Urinary bladder (tissue), 4 donors: ENCODE measurements around the gene DIAPH2. TPM values are rescaled to one million over a fixed set of nuclear protein-coding genes. Genes with fewer than 3 reads are reported as not detected.

Experiments
- DNase-seq: peaks from one replicate; pipeline ENCODE4 v3.0.0-alpha.2; 2015; ENCODE audit errors: extremely low spot score
- H3K27ac ChIP-seq: one replicate; pipeline ENCODE4 v1.5.1; 2013; ENCODE audit warnings: low read depth, mild to moderate bottlenecking, moderate library complexity
- H3K36me3 ChIP-seq: one replicate; pipeline ENCODE4 v1.6.1; 2013; ENCODE audit warnings: mild to moderate bottlenecking, moderate library complexity; ENCODE audit not compliant: insufficient read depth
- H3K4me1 ChIP-seq: one replicate; pipeline ENCODE4 v1.6.1; 2013; ENCODE audit warnings: mild to moderate bottlenecking, moderate library complexity; ENCODE audit not compliant: insufficient read depth
- H3K4me3 ChIP-seq: one replicate; pipeline ENCODE4 v1.5.1; 2013; ENCODE audit warnings: low read depth, low read length
- WGBS: extraction: QIAGEN DNeasy Blood & Tissue Kit; methylation state at CpG from one replicate; pipeline ENCODE4 v1.1.7; 2013; 5-methylcytosine and 5-hydroxymethylcytosine counted together
- polyA plus RNA-seq: library from polyadenylated mRNA; stranded (reverse); fragments of 200-250 nt; gene quantifications from one replicate; pipeline ENCODE4 v1.2.3, GENCODE V29; 2013
- total RNA-seq: library from RNA; depleted of rRNA; stranded (reverse); fragments of >200 nt; gene quantifications from one replicate; pipeline ENCODE4 v1.2.3, GENCODE V29; 2014
- donor health status: healthy with polysubstance abuse.
- donor health status: healthy.

Gene DIAPH2
- total and polyA plus RNA-seq, 2 donors: 11.8 to 52.2 TPM

DNA sequence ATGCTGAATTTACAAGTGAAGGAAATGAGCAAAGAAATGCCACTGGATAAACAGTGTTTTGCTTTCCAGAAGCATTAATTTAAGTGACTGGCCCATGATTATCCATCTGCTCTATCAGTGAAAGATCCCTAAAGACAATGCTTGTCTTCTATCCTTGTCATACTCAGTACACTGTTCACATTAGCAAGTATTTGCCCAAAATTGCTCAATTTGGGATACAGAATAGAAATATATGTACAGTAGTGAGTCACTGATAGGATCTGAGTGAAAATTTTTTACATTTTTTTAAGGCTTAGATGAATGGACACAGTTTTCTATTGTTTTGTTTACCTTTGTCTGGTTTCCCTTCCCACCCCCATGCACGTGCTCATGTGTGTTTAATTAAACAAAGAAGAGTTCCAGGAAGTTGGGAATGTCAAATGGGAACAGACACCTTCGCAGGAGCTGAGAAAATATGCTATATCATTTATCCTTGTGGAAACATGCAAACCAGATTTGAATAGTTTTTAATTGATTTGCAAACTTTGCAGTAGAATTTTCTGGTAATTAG is 855.4 kb downstream of the DIAPH2 start:
- Histone ChIP-seq H3K36me3 (no peaks in the 10 kb centered on the region), H3K4me3 (no peak overlapping the region), H3K27ac (no peak overlapping the region), H3K4me1 (no peaks in the 10 kb centered on the region)
- 72% methylated on average over 2 of the region's 2 CpGs for WGBS
- DNase-seq: no peak

DNA sequence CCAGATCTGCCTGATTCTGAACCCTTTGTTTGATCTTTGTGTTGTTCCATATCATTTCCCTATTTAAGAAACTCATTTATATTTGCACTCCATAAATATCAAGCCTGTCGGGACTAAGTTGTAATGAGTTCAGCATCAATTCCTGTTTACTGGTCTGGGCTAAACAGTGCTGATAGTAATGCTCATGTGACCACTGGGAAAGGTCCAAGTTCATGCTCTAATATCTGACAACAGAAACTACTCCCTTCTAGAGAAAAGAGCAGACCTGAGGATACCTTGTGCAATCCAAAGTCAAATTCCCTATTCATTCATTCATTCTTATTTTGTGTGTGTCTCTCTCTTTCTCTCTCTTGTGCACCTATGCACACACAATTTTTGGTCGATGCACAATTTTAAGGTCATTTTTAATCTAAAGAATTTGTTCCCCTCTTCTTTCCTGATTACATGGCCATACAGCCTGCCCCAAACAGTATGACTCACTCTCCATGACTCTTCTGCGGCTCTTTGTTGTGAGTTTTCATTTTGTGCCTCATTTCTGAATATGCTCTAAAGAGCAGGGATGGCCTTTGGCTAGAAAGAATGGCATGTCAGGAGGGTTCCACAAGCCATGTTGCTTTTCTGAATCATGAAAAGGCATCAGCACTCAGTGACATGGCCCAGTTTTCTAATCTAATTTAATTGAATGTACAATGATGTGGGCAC is 863.4 kb downstream of the DIAPH2 start:
- H3K4me3 ChIP-seq: no peak overlapping the region

GRCh38 chrX:97551821-97552220 is 867.2 kb downstream of the DIAPH2 start:
- no peaks in the 10 kb centered on the region for H3K4me1 ChIP-seq
- H3K4me3 ChIP-seq: no peak overlapping the region
- no peaks in the 10 kb centered on the region for H3K36me3 ChIP-seq
- DNase-seq: no peak
- no peak overlapping the region for H3K27ac ChIP-seq
- 94% methylated on average over 3 of the region's 3 CpGs for WGBS

More for the DNA sequence above, 863.4 kb downstream of the DIAPH2 start:
- DNase-seq: no peak
- H3K4me1 ChIP-seq: no peaks in the 10 kb centered on the region
- WGBS: 77% methylated on average over 3 of the region's 3 CpGs
- H3K27ac ChIP-seq: no peak overlapping the region
- no peaks in the 10 kb centered on the region for H3K36me3 ChIP-seq

- no peak for DNase-seq
- H3K4me1 ChIP-seq: no peaks in the 10 kb centered on the region
- no peaks in the 10 kb centered on the region for H3K36me3 ChIP-seq
- WGBS: 88% methylated on average over 2 of the region's 2 CpGs
- H3K27ac ChIP-seq: no peak overlapping the region
- H3K4me3 ChIP-seq: no peak overlapping the region
Measured at GRCh38 chrX:97553833-97554232, 869.2 kb downstream of the DIAPH2 start.

DNA sequence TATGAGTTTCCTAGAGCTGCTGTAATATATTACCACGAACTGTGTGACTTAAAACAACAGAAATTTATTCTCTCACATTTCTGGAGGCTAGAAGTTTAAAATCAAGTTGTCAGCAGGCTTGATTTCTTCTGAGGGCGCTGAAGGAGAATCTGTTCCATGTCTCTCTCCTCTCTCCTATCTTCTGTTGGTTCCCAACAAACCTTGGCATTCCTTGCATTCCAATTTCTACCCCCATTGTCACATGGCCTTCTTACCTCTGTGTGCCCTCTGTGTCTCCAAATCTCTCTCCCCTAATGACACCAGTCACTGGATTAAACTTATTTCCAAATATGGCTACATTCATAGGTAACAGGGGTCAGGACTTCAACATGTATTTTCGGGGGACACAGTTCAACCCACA is 871.7 kb downstream of the DIAPH2 start:
- Histone ChIP-seq H3K36me3 (no peaks in the 10 kb centered on the region), H3K4me3 (no peak overlapping the region), H3K4me1 (no peaks in the 10 kb centered on the region), H3K27ac (no peak overlapping the region)
- WGBS: 94% methylated on average over 3 of the region's 3 CpGs
- DNase-seq: no peak

- Histone ChIP-seq H3K4me3 (peak overlapping the region; percentile 10), H3K27ac (peak overlapping the region; percentile 59), H3K36me3 (no peaks in the 10 kb centered on the region), H3K4me1 (no peaks in the 10 kb centered on the region)
- WGBS: 0% methylated on average over 4 of the region's 4 CpGs
- DNase-seq: no peak
Measured at GRCh38 chrX:97563531-97564133, 879.0 kb downstream of the DIAPH2 start.

DNA sequence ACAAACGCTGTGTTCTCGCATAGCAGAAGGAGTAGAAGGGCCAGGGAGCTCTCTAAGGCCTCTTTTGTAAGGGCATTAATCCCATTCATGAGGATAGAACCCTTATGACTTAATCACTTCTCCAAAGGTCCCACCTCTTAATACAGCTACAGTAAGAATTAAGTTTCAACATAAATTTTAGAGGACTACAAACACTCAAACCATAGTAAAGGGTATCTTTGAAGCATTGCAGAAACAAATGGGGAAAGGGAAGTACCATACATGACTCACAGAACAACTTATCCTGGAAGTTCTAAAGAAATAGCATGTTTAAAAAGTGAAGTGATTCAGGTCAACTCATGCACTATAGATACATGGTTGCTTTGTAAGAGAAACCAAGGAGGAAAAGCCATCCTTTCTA is 879.9 kb downstream of the DIAPH2 start:
- DNase-seq: no peak
- WGBS: 51% methylated on average over 2 of the region's 2 CpGs
- Histone ChIP-seq H3K4me1 (no peaks in the 10 kb centered on the region), H3K27ac (no peak overlapping the region), H3K4me3 (no peak overlapping the region), H3K36me3 (no peaks in the 10 kb centered on the region)

DNA sequence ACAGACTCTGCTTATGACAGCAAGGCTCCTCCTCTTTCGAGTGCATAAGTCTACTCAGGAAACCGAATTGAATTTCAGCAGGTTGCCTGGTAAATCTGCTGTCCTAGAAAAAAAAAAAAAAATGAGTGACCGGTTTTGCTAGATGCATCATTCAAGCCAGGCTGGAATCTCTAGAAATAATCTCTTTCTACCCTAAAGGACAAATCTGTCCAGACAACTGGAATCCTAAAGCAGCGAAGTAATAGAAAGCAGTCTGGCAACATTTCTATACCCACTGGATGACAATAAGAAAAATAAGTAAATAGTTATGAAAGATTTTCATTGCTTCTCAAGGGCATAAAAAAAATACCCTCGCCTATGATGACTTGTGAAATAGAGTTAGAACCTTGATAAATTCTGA is 902.5 kb downstream of the DIAPH2 start:
- no peak for DNase-seq
- no peaks in the 10 kb centered on the region for H3K4me1 ChIP-seq
- whole genome bisulfite sequencing: 83% methylated on average over 5 of the region's 5 CpGs
- H3K4me3 ChIP-seq: no peak overlapping the region
- no peak overlapping the region for H3K27ac ChIP-seq
- H3K36me3 ChIP-seq: no peaks in the 10 kb centered on the region

GRCh38 chrX:97594646-97595224 is 910.1 kb downstream of the DIAPH2 start:
- no peak for DNase-seq
- Histone ChIP-seq H3K4me3 (no peak overlapping the region), H3K36me3 (no peaks in the 10 kb centered on the region), H3K4me1 (no peaks in the 10 kb centered on the region), H3K27ac (no peak overlapping the region)
- WGBS: 58% methylated on average over 7 of the region's 7 CpGs

GRCh38 chrX:97597954-97598353 is 913.3 kb downstream of the DIAPH2 start:
- no peak for DNase-seq
- Histone ChIP-seq H3K4me1 (no peaks in the 10 kb centered on the region), H3K4me3 (no peak overlapping the region), H3K36me3 (no peaks in the 10 kb centered on the region), H3K27ac (no peak overlapping the region)
- WGBS: 72% methylated on average over 6 of the region's 6 CpGs

- DNase-seq: no peak
- Histone ChIP-seq H3K36me3 (no peaks in the 10 kb centered on the region), H3K27ac (no peak overlapping the region), H3K4me1 (no peaks in the 10 kb centered on the region), H3K4me3 (no peak overlapping the region)
- 98% methylated on average over 3 of the region's 3 CpGs for WGBS
Measured at GRCh38 chrX:97602465-97603258, 918.0 kb downstream of the DIAPH2 start.

- H3K4me3 ChIP-seq: no peak overlapping the region
- no peaks in the 10 kb centered on the region for H3K4me1 ChIP-seq
- DNase-seq: no peak
- no peak overlapping the region for H3K27ac ChIP-seq
- 62% methylated on average over 3 of the region's 3 CpGs for WGBS
- H3K36me3 ChIP-seq: no peaks in the 10 kb centered on the region
Measured at GRCh38 chrX:97605271-97605670, 920.6 kb downstream of the DIAPH2 start.

GRCh38 chrX:97609357-97609756 is 924.7 kb downstream of the DIAPH2 start:
- no peak for DNase-seq
- WGBS: 100% methylated on average over 1 of the region's 1 CpG

More at GRCh38 chrX:97609357-97609756, 924.7 kb downstream of the DIAPH2 start:
- Histone ChIP-seq H3K4me1 (no peaks in the 10 kb centered on the region), H3K4me3 (no peak overlapping the region), H3K27ac (no peak overlapping the region), H3K36me3 (no peaks in the 10 kb centered on the region)
